DMS153 (cell line): Measurements from ENCODE around the gene CD2AP.
"Not testable (repeated sequence)": the region's sequence is repeated elsewhere in the genome, so short reads cannot be mapped to it uniquely, and the experiment has no call there.

Source experiments
- DNase-seq: peaks from one replicate; lab custom pipeline; 2025; lab: John Stamatoyannopoulos, UW

Gene CD2AP

GRCh38 chr6:47634210-47635047 lies 156.8 kb downstream of the CD2AP start:
- DNase-seq, result no peak

DNA sequence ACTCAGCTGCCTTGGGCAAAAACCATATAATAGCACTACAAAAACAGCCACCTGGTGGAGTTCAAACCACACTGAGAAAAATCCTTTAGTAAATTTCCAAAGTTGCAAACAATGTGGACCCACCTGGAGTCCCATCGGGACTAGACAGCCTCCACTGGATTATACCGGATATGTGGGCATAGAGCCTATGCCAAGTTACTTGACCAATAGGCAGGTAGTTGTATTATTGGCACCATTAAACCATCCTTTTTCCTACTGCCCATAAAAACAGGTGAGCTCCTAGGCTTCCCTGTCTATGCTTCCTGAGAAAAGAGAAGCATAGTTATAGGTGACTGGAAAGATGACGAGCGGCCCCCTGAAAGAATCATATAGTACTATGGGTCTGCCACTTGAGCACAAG lies 169.1 kb downstream of the CD2AP start:
- DNase-seq, result no peak

GRCh38 chr6:47647188-47647587 lies 169.6 kb downstream of the CD2AP start:
- no peak for DNase-seq

DNA sequence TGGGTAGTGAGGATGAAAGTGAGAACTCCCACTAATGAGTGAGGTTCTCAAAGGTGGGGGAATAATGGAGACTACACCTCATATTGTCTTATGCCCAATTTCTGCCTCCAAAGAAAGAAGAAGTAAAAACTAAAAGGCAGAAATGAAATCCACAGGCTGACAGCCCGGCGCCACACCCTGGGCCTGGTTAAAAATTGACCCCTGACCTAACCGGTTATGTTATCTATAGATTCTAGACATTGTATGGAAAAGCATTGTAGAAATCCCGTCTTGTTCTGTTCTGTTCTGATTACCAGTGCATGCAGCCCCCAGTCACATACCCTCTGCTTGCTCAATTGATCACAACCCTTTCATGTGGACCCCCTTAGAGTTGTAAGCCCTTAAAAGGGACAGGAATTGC lies 170.0 kb downstream of the CD2AP start:
- DNase-seq, result not testable (repeated sequence)

DNA sequence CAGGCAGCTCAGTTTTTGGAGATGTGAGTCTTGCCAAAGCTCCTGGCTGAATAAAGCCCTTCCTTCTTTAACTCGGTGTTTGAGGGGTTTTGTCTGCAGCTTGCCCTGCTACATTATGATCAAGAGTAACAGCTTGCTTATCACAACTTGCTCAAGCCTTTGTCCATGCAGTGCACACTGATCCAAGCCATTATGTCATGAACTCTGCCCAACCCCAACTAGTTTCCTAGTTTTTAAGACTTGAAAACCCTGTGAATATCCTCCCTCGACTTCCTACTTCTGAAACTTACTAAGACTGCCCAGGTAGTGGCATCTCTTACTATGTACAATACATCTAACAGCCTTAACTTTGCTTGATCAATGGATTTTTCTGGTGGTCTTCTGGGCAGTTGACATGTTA lies 170.4 kb downstream of the CD2AP start:
- DNase-seq, result no peak

GRCh38 chr6:47650553-47651432 lies 173.2 kb downstream of the CD2AP start:
- no peak for DNase-seq

GRCh38 chr6:47651505-47651944 lies 173.9 kb downstream of the CD2AP start:
- DNase-seq, result no peak

DNA sequence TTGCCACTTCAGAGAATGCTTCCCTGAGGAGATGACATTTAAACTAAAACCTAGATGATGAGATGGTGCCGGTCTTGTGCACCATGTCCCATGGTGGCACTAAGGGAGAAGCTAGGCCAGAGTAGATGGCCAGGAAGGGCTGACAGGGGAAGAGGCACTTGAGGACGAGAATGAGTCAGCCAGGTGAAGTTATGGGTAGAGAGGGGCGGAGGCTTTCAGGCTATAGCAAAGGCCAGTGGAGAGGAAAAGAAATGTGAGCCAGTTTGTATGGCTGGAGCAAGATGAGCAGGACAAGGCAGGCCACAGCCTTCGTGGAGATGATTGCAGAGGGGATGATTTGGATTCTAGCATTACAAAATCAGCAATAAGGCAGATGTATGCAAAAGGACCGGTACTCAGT lies 176.1 kb downstream of the CD2AP start:
- DNase-seq, result no peak

DNA sequence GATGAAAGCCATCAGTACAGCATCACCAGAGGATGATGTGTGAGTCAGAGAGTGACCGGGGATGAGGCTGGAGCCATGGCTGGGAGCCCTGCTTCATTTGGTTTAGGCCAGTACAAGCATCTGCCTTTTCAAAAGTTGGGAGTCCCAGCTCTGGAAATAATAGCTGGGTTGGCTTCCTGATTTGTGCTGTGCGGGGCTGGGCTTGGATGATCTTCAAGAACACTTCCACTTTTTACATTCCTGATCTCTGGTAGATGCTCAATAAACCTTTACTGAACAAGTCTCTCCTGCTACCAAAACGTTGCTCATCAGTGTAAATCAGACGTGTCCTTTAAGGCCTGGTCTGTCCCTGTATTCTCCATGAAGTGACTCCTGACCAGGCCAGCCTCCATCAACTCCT lies 176.7 kb downstream of the CD2AP start:
- DNase-seq, result no peak

- DNase-seq, result peak; percentile 18
Measured at GRCh38 chr6:47655719-47656595, 178.4 kb downstream of the CD2AP start.

DNA sequence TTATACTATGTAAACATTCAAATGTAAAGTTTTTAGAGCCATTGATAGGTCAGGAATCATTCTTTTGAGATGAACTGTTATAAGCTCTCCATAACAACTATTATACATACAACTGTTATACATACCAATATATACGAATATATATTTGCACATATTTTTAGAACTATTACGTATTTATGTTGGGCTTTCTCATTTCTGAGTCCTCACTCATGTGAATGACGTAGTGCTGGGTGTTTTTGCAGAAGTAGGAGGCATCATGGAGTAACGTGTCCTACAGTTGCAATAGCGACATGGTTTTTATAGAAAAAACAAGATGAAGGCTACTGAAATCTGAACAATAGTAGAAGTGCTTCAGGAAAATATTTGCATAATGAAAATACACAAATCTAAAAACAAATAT lies 184.4 kb downstream of the CD2AP start:
- DNase-seq, result no peak

GRCh38 chr6:47663462-47664216 lies 186.1 kb downstream of the CD2AP start:
- DNase-seq, result peak; percentile 44

DNA sequence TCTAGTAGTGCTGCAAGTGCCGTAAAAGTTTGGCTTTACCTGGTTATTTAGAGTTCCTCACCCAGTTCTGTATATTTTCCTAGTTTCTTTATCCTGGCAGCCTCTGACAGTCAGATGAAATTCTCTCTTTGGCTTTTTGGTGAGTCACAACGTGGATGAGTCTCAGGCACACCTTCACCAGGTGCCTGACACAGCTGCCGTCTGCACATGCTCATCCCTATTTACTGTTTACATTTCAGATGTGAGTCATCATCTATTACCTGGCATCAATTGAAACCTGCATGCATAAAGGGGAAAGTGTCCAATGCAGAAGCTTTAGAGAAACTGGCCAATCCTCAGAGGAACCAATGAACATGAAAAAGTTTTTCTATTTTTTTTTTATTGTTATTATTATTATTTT lies 187.5 kb downstream of the CD2AP start:
- DNase-seq, result peak; percentile 93

DNA sequence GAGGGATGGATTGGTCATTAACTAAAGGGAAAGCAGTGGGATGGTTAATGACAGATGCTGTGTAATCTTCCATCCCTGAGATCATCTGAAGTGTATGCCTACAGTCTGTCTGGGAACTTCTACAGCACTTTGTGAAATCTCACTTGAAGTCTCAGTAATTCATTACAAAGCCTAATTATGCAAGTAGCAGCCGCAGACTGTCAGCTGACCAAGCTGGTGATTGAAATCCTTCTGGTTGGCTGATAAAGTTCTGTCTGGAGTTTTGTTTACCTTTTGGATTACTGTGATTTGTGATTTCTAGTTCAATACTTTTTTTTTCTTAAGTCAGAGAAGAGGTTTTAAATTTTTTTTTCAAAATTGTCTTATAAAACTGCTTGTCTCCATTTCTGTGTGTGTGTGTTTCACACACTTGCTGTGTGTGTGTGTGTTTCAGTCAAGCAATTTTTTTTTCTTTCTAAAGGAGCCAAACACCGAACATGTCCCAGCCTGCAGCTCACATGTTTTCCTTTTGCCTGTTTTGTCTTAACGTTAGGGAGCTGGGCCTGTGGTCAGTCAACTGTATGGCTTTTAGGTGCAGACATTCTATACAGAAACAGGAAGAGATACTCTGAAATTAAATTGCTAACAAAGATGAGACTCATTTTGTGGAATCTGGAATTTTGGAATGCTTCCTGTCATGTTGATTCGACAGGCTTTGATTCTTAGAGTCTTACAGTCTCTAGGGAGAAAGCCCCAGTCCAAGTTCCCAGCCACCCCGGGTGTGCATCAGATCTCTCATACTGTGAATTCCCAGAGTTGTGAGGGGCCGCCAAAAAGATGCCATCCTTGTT lies 192.3 kb downstream of the CD2AP start:
- DNase-seq, result peak; percentile 60

GRCh38 chr6:47670851-47671250 lies 193.3 kb downstream of the CD2AP start:
- DNase-seq, result no peak

- no peak for DNase-seq
Measured at GRCh38 chr6:47671777-47672176, 194.2 kb downstream of the CD2AP start.

- no peak for DNase-seq
Measured at GRCh38 chr6:47672816-47673215, 195.2 kb downstream of the CD2AP start.

- no peak for DNase-seq
Measured at GRCh38 chr6:47674673-47675072, 197.1 kb downstream of the CD2AP start.
